GM20000 (cell line): ENCODE measurements around the gene ZNF362.

Source experiments
- DNase-seq: peaks from one replicate; pipeline ENCODE4 v3.0.0; 2012; ENCODE audit warnings: low spot score
- CTCF ChIP-seq: IDR thresholded peaks from 2 replicates; pipeline ENCODE4 v1.5.1; 2012; ENCODE audit warnings: mild to moderate bottlenecking, control low read depth; ENCODE audit errors: extremely low read depth, missing control alignments

The ZNF362 gene

GRCh38 chr1:33269621-33270020, 13.3 kb downstream of the ZNF362 start:
- no peak for TF ChIP-seq CTCF
- no peak for DNase-seq

- TF ChIP-seq CTCF = no peak
- DNase-seq = no peak
Measured at GRCh38 chr1:33270379-33270778, 14.1 kb downstream of the ZNF362 start.

GRCh38 chr1:33270808-33271465, 14.6 kb downstream of the ZNF362 start:
- DNase-seq = no peak

GRCh38 chr1:33271666-33272505, 15.6 kb downstream of the ZNF362 start:
- no peak for TF ChIP-seq CTCF

More at GRCh38 chr1:33270808-33271465, 14.6 kb downstream of the ZNF362 start:
- TF ChIP-seq CTCF = no peak

GRCh38 chr1:33272509-33272908, 16.2 kb downstream of the ZNF362 start:
- no peak for TF ChIP-seq CTCF
- no peak for DNase-seq

More at GRCh38 chr1:33271666-33272505, 15.6 kb downstream of the ZNF362 start:
- no peak for DNase-seq

- no peak for DNase-seq
- TF ChIP-seq CTCF = no peak
Measured at GRCh38 chr1:33272930-33273329, 16.6 kb downstream of the ZNF362 start.

- no peak for DNase-seq
- TF ChIP-seq CTCF = no peak
Measured at GRCh38 chr1:33273406-33273805, 17.1 kb downstream of the ZNF362 start.
